ENCODE measurements around the gene ZNF335. TPM values are rescaled to one million over a fixed set of nuclear protein-coding genes. Genes with fewer than 3 reads are reported as not detected.

Gene ZNF335
- total RNA-seq, 1 experiment from 2014 or later = 12.0 TPM

DNA sequence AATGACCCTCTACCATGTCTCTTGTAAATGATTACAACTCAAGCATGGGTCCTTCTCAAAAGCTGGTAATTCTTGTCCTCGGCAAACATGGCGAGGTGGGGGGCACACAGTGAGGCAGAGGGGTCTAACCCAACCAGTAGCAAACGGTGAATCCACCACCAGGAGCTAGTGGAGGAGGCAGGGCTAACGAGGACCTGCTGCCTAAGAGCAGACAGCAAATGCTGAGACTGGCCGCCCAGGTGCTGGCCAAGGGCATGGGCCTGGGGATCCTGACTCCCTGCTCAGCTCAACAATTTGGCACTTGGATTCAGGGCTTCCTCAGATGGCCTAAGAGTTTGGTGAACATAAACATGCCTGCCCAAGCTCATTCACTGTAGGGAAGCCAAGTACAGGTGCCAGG, 19.1 kb downstream of the ZNF335 start:
- DNase-seq (ENCODE audit: low read depth) = no peak

DNA sequence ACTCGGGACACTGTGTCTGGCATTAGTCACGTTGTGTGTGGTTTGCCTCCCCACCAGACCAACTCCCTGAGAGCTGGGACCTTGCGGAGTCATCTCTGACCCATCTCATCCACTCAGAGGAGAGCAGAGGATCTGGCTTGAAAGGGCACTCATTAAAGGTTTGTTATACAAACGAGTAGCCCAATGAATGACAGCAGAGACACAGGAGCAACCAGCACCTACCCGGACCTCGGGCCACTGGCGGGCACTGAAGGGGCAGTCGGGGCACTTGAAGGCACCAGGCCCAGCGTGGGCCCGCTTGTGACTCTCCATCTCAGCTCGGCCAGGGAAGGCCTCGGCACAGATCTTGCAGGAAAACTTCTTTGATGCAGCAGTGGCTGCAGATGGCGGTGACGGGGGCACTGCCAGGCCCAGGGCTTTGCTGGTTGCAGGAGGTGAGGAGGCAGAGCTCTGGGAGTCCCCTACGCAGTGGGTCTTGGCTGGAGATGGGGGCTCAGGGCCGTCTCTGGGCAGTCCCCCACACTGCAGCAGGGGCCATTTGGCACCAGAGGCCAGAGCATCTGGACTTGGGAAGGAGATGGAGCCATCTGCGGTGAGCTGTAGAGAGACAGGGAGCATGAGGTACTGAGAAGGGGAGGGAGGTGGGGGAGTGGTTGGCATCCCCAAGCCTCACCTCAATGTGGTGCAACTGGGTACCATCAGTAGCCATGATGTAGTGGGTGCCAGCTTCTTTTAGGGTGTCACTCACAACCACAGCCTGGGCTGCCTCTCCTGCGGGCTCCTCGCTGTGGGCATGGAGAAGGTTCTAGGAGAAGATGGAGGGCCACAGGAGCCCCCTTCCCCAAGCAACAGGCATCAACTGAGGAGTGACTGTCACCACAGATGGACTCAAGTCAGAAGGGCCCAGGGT, 19.8 kb downstream of the ZNF335 start:
- DNase-seq (ENCODE audit: low read depth) = no peak

DNA sequence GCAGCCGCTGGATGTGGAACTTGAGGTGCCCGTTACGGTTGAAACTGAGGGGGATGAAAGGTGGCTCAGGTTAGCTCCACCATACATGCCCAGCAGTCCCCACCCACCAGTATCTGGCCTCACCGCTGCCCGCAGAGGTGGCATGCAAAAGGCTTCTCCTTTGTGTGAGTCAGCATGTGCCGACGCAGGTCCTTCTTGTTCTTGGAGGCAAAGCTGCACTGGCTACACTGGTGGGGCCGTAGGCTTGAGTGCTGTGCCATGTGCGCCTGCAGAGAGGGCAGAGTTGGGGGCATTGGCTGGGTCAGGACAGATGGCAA, 21.7 kb downstream of the ZNF335 start:
- no peak for DNase-seq (ENCODE audit: low read depth)

DNA sequence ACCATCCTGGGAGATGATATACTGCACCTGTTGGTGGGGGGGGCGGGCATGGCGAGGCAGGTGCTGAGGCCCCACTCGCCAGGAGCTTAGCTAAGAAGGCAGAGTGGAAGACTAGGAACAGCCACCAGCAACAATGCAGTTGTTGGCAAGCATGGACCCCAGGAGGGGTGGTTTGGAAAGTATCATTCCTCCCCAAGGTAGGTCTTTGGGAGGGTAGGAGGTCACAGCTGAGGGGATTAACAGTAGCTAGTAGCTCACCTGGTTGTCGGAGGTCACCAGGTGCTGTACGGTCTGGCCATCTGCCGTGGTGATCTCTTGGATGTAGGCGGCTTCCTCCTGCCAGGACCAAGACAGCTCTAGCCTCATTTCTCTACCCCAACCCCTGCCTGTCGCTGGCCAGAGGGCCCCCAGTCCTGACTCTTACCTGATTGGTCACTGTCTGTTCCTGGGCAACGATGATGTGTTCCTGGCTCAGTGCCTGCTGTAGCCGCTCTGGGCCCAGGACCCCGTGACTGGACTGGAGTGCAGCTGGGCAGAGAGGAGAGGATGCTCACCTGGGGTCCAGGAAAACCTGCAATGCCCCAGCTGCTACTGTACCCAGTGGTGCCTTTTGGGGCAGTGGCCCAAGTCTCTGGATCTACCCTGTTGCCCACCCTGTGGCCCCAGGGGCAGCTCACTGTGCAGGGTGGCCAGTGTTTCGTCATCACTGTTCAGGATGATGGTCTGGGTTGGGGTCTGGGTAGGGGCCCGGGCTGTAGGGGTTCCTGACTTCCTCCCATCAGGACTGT, 22.3 kb downstream of the ZNF335 start:
- DNase-seq (ENCODE audit: low read depth) = no peak

DNA sequence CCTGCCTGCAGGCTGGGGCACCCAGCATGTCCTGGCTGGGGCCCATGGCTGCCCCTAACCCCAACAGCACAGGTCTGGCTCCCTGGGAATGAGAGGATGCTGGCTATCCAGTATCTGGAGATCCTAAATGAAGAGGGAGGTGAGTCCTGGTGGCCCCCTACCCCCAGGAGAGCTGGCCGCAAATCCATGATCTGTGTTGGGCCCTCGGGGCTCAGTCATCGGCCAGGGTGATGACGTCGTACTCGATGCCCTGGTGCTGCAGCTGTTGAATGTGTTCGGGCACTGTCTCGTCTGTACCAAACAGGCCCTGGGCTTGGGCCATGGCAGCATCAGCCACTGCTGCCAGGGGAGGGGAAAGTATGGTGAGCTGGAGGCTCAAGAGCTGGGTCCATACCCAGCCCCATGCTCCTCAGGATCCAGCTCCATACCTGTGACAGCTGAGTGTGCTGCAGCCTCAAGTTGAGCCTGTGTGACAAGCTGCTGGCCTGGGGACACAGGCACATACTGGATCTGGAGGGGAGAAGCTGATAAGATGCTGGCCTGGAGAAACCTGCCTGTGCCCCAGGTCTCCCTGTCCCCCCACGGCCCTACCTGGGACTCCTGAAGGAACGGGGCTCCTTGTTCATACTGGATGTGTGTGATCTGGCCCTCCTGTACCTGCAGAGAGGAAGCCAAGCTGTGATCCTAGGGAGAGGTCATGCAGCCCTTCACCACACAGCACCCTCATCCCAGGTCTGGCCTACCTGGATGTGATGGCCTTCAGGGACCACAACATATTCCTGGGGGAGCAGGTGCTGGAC, 23.1 kb downstream of the ZNF335 start:
- DNase-seq (ENCODE audit: low read depth) = no peak

DNA sequence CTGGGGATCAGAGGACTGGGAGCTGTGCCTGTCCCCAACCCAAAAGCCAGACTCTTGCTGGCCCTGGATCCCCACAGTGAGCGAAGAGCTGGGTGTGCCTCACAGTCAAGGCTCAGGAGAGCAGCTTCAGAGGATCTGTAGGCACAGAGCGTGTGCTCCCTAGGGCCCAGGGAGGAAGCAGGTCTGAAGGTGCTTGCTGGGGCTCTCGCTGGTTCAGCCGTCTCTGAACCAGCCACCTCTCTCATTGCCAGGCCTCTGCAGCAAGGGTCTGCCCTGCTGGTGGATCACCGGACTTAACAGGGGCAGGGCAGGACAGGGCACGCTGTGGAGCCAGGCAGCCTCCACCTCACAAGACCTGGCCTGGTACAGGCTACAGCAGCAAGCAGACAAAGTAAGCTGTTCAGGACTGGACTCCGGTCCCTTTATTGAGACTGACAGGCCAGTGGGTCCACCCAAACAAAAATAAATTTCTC, 23.7 kb downstream of the ZNF335 start:
- no peak for DNase-seq (ENCODE audit: low read depth)

DNA sequence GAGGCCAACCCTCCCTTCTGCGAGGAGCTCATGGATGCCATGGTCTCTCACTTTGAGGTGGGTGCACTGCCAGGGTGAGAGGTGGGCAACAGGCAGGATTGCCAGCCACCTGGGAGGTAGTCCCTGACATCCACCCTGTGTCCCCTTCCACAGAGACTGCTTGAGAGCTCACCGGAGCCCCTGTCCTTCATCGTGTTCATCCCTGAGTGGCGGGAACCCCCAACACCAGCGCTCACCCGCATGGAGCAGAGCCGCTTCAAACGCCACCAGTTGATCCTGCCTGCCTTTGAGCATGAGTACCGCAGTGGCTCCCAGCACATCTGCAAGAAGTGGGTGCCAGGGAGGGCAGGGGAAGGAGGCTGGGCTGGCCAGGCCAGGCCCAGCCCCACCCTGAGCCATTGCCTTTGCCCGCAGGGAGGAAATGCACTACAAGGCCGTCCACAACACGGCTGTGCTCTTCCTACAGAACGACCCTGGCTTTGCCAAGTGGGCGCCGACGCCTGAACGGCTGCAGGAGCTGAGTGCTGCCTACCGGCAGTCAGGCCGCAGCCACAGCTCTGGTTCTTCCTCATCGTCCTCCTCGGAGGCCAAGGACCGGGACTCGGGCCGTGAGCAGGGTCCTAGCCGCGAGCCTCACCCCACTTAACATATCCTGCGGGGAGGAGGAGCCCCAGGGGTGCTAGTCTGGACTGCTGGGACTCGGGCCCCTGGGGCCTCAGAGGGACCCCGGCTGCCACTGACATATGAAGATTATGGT, 24.7 kb downstream of the ZNF335 start:
- DNase-seq (ENCODE audit: low read depth) = no peak

DNA sequence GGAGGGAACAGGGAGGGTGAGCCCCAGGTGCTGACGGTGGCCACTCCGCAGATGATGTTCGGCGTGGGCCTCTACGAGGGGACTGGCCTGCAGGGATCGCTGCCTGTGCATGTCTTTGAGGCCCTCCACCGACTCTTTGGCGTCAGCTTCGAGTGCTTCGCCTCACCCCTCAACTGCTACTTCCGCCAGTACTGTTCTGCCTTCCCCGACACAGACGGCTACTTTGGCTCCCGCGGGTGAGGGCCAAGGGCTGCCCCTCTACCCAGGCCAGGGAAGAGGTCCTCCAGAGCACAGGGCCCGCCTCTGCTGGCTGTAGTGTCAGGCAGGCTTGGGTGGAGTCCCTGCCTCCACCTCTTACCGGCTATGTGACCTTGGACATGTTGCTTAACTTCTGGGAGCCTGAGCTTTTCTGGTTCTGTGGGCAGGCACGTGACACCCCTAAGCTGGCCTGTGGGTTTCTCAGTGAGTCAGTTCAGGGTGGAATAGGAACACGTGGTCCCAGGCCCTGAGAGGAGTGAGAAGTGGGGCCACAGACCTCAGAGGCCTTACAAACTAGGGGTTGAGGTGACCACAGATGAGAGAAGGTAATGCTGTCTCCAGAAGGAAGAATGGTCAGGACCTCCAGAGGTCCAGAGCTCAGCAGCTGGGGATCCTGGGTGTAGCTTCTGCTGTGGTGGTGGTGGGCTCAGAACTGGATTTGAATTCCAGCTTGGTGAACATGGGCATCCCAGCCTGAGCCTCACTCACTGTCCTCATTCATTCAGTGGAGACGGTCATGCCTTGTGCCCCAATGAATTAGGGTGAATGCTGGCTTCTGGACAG, 25.6 kb downstream of the ZNF335 start:
- no peak for DNase-seq (ENCODE audit: low read depth)

DNA sequence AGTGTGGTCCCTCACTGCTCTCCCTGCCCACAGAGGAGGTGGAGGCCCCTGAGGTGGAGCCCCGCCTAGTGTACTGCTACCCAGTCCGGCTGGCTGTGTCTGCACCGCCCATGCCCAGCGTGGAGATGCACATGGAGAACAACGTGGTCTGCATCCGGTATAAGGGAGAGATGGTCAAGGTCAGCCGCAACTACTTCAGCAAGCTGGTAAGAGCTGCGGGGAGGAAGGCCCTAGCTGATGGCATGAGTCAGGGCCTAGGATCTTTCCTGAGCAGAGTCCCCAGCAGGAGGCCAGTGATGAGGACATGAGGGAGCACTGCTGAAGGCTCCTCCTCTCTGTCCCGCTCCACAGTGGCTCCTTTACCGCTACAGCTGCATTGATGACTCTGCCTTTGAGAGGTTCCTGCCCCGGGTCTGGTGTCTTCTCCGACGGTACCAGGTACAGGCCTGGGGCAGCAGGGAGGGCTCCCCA, 26.3 kb downstream of the ZNF335 start:
- DNase-seq (ENCODE audit: low read depth) = no peak

DNA sequence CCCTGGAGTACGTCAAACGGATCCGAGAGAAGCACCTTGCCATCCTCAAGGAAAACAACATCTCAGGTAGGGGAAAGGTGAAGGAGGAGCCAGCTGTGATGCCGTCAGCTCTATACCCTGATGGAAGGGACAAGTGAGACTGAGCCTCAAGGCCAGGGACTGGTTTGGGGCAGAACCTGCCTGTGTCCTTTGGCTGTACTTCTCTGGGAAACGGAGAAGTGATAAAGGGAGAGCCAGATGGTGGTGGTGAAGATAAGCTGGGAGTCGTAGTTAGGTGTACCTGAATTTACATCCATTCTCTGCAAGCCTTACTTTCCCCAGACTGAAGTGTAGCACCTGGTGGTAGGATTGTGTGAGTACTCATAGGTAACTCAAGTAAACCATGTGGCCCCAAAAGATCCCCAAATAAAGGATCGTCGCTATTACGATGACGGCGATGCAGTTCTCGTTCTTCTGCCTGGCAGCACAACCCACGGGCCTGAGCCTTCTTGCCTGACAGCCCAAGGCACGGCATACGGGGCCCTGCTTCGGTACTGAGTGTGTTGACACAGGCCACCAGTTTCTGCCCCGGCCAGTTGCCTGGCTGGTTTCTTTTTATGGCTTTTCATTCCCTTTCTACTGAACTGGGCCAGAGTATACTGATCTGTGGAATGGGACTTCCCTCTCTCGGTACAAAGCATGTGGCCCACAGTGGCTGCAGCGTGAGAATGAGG, 26.9 kb downstream of the ZNF335 start:
- no peak for DNase-seq (ENCODE audit: low read depth)

DNA sequence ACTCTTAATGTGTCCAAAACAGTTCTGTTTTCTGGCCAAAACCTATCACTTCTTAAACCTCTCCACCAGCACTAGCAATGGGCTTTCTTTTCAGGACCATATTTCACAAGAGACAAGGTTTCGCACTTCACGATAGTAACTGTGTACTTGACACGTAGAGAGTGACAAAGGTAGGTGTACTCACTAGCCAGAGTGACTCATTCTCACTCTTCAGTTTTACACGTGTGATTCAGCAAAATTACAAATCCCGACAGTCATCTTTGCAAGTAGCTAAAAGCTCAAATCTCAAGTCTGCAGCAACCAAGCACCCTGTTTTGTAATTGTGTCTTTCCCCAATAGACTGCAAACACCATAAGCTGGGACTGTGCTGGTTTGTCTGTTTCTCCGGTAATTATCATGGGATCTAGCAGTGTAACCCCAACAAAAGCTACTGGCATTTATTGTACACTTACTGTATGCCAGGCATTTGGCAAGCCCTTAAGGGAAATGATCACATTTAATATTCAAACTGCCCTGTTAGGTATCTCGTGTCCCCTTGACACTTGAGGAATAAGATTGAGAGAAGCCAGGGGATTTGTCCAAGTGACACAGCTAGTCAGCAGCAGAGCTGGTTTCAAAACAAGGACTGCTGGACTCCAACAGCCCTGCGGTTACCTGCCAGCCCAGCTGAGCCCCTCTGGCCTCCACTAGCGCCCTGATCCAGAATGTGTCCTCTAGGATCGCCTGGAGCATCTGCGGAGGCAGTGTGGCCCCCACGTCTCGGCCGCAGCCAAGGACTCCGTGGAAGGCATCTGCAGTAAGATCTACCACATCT, 27.6 kb downstream of the ZNF335 start:
- no peak for DNase-seq (ENCODE audit: low read depth)

DNA sequence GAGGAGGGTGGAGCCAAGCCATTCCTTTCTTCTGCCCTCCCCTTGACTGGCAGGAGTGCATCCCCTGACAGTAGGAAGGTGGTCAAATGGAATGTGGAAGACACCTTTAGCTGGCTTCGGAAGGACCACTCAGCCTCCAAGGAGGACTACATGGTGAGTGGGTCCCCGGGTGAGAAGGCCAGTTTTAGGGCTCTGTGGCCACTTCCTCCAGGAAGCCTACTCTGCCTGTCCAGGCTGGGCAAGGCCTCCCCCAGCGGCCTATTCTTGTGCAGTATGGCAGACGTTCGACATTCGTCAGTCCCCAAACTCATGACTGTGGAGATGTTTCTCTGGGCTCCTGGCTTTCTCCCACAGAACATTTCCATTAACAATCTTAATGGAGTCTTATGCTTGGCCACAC, 28.4 kb downstream of the ZNF335 start:
- DNase-seq (ENCODE audit: low read depth) = no peak

DNA sequence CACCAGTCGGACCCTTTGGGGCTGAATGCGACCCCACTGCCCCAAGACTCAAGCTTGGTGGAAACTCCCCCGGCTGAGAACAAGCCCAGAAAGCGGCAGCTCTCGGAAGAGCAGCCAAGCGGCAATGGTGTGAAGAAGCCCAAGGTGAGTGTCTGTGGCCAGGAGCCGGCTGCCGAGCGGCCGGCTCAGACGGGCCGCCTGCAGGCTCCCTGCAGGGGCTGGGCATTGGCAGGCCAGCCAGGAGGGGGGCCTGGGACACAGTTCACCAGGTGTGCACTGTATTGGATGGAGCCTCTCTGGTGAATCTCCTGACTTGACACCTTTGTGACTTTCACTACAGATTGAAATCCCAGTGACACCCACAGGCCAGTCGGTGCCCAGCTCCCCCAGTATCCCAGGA, 31.5 kb downstream of the ZNF335 start:
- DNase-seq (ENCODE audit: low read depth) = no peak

DNA sequence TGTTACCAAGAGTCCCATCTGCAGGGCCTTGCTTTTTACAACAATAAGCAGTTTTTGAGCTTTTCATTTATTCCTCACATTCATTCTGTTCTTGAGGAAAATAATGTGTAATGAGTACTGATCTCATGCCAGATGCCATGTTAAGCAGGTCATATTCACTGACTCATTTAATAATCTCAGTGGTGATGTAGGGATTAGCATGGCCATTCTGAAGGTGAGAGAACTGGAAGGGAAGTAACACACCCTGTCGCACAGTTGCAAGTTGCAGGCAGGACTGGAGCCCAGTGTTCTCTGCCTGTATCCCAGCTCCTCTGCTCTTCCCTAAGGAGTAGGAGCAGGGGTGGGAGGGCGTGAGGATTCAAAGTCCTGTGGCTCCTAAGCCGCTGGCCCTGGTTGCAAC, 31.9 kb downstream of the ZNF335 start:
- no peak for DNase-seq (ENCODE audit: low read depth)

DNA sequence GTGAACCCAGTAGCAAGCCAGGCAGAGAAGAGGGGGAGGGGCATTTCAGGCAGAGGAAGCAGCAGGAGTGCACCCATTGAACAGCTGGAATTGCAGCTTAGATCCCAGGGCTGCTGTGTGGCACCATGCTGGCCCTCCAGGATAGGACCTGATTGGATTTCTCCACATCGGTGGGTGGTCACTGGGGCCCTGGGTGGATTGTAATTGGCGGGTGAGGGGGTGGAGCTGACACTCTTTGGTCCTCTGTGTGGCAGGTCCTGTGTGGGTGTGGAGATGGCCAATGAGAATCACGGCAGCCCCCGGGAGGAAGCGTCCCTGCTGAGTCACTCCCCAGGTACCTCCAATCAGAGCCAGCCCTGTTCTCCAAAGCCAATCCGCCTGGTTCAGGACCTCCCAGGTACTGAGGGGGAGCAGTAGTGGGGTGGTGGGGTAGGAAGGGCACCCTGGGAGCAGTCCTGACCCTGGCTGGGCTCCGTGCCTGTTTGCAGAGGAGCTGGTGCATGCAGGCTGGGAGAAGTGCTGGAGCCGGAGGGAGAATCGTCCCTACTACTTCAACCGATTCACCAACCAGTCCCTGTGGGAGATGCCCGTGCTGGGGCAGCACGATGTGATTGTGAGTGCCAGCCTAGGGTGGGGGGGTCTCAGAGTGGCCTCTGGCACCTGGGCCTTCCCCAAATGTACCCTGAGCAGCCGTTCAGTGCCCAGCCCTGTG, 33.1 kb downstream of the ZNF335 start:
- no peak for DNase-seq (ENCODE audit: low read depth)

DNA sequence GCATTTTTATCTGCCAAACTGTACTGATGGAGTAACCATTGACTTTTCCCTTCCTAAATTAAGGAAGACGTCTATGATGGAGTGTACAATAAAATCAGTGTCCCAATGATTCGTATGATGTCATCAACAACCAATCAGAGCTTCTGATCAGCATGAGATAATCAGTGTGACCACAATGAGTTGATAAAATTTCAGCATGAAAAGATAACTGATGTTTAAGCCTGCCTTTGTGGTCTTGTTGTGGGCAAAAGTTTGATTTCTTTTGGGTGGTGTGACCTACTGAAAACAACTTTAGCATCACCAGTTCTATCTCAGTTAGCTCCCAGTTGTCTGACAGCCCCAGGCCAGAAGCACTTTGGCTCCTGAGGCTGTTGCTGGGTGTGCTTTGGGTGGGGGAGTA, 34.2 kb downstream of the ZNF335 start:
- DNase-seq (ENCODE audit: low read depth) = no peak

DNA sequence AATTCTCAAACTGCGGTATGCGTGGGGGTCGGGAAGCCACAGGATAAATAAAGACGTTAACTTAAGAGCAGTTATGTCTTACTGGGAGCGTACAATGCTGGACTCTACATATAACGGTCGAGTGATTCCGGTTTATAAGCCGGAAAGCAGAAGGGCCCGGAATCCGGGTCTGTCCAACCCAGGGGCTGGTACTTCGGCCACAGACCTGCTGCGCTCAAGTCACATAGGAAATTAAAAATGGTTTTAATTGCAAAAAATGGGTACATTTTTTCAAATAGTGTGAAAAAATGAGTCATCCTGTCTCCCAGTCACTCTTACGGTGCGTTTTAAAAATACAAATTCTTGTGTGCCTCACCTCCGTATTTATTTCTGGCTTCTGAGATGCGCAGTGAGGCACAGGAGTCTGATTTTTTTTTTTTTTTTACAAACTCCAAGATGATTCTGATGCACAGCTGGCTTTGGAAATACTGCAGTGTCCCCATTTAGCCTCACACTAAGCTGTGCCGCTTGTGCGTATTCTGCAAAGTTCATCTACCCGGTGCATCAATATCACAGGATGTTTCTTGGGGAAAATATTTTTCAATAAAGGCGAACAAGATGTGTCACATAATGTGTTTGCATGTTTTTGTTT, 36.5 kb downstream of the ZNF335 start:
- peak; percentile 43 for DNase-seq (ENCODE audit: low read depth)

All from RPMI7951 (cell line).